ENCODE results near the gene SGMS1.

GRCh38 chr10:50658165-50658564, 34.4 kb upstream of the SGMS1 start:
- no peak for TF ChIP-seq CTCF (IDR thresholded peaks at IDR 0.05)
- no peak for TF ChIP-seq POLR2A (IDR thresholded peaks at IDR 0.05)

Data from breast epithelium (tissue), 3 donors.